ENCODE measurements around the gene COX6B1. TPM values are rescaled to one million over a fixed set of nuclear protein-coding genes. Genes with fewer than 3 reads are reported as not detected.

The COX6B1 gene
- total and polyA plus RNA-seq, 2 of the 8 experiments (the other 6 are each of a cell fraction or from before 2014, with no cell fraction given): 437 to 1,052 TPM

DNA sequence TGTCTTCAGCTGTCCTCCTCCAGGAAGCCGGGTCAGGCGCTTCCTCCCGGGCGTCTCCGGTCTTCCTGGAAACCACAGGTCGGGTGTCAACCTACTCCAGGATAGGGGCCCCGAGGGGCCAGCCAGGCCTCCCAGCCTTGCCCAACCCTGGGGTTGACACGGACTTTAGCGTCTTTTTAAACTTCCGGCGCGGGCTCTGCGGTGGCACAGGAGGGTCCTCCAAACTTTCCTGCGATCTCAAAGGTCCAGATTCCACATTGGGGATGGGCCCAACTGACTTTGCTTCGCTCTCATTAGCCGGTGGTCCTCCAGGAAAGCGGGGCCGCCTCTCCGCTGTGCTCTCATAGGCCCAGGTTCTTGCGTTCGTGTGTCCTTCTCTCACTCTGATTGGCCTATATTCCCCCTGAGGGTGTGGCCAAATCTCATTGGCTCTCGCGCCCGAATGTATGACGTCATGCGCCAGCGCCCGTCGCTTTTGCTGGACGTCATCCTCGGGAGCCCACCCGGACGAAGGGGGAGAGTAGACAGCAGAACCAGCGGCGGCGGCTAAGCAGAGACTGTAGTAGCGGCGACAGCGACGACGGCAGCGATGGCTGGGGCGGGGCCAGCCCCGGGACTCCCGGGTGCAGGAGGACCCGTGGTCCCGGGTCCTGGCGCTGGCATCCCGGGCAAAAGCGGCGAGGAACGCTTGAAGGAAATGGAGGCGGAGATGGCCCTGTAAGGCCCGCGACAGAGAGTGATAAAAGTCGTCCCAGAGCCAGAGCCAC is 19.4 kb upstream of the COX6B1 start, which contains the start of gene RBM42 (continued):
- TF ChIP-seq HDAC2 (IDR thresholded peaks at IDR 0.05; ENCODE audit: borderline replicate concordance in 1 of 2, low read depth in 2 of 2, low read length in 2 of 2) (peak in 1 of 2 experiments; percentile 64; a peak in 2 of 4 replicates), ASH2L (IDR thresholded peaks at IDR 0.05; ENCODE audit: low read length) (peak; percentile 78), SIX5 (IDR thresholded peaks at IDR 0.05; ENCODE audit: low read depth, low read length) (peak; percentile 7; the same call in 1 of the 2 replicates), SRF (IDR thresholded peaks at IDR 0.05; ENCODE audit: low read depth, low read length) (peak; percentile 95), CHD1 (IDR thresholded peaks at IDR 0.05; ENCODE audit: low read depth, low read length) (no peak), CREB1 (IDR thresholded peaks at IDR 0.05) (peak; percentile 100), PHF8 (conservative IDR thresholded peaks at IDR 0.05; ENCODE audit: low read depth, low read length) (peak; percentile 84), TAF7 (optimal IDR thresholded peaks at IDR 0.05; ENCODE audit: borderline replicate concordance, low read depth, low read length) (peak; percentile 51), TCF12 (IDR thresholded peaks at IDR 0.05; ENCODE audit: low read depth, low read length) (no peak), TEAD4 (IDR thresholded peaks at IDR 0.05; ENCODE audit: low read depth, low read length) (no peak), SAP30 (IDR thresholded peaks at IDR 0.05; ENCODE audit: insufficient read depth, insufficient replicate concordance, low read length) (peak; percentile 20), SP1 (IDR thresholded peaks at IDR 0.05; ENCODE audit: low read depth, low read length) (peak; percentile 98), NRF1 (IDR thresholded peaks at IDR 0.05; ENCODE audit: low read depth, low read length) (no peak)
